ENCODE results near the gene PLSCR1. TPM values are rescaled to one million over a fixed set of nuclear protein-coding genes. Genes with fewer than 3 reads are reported as not detected.

The PLSCR1 gene
- total and polyA plus RNA-seq, 2 of the 4 experiments (the other 2 are of a cell fraction): 5.6 to 13.2 TPM

DNA sequence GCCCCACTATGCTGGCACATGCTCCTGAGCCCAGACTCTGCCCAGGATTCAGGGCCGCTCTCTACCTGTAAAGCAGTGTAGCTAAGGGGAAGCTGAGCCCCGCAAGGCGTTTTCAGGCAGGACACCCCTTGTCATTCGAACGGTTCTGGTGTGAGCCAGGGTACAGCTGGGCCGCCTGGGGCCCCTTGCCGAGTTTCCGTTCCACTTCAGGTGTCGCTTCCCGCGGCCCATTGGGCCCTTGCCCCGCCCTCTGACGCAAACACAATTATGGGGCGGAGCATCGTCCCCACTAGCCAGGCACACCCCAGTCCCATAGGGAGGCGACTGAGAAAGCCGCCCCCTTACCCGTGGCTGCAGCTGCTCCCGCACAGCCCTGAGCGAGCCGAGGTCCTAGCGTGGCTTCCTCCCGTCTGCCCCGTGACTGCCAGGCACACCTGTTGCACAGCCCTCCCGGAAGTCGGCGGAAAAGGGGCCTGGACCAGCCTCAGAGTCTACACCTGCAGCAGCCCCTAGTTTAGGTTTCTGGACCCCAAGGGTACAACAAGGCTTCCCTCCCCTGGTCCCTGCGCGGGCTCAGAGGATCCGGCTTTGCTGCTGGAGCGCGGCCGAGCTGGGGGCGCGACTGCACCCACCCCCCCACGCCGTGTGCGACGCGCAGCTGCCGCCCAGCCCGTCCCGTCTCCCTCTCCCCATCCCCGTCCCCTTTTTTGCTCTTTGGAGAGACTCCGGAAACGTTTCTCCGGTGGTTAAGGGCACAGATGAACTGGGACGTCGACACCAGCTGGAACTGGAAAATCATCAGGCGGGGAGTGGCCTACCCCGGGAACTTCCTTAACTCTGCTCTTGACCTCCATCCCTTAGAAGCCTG is 75.0 kb downstream of the PLSCR1 start, which contains the start of gene PLSCR2:
Gene PLSCR2, minus strand, starts transcription at position 412 of the 868 bp plus-strand sequence. CDS start 9,657 bp downstream, outside the sequence.
- in situ Hi-C loops (cut with MboI; ENCODE audit: low sequenced_read_pairs) (no loop called here), dilution Hi-C loops (cut with HindIII; ENCODE audit: low sequenced_read_pairs, unreplicated experiment) (no loop called here), intact Hi-C loops (cut with micrococcal nuclease) (loop anchor here (1.0 kb wide), 1 partner anchor 75 kb away; the partner anchor contains the start of gene PLSCR1)
- Histone ChIP-seq H3K27ac (ENCODE audit: insufficient read depth, low read length) (no peak within 1 kb of the TSS), H2BK15ac (ENCODE audit: low read depth, low read length) (no peak within 1 kb of the TSS; the same call in 2 of the 3 replicates), H2BK20ac (ENCODE audit: low read depth, low read length) (no peak within 1 kb of the TSS), H4K20me1 (ENCODE audit: insufficient read depth, low read length) (no peaks in the 10 kb centered on the region), H3K14ac (replicated peaks; ENCODE audit: low read depth, low read length) (no peak within 1 kb of the TSS), H3K9me1 (ENCODE audit: insufficient read depth, low read length) (no peaks in the 10 kb centered on the region), H3K27me3 (ENCODE audit: control insufficient read depth, insufficient read depth, low read length) (no peaks in the 10 kb centered on the region; the same call in 1 of the 2 replicates), H3K56ac (ENCODE audit: extremely low read depth, insufficient read depth, low read length) (no peak within 1 kb of the TSS), H3K79me1 (ENCODE audit: low read depth in 1 of 2, low read length in 2 of 2) (no peaks in the 10 kb centered on the region), H2BK120ac (ENCODE audit: low read depth, low read length) (no peak within 1 kb of the TSS), H2AFZ (replicated peaks; ENCODE audit: low read length, poor library complexity) (peak within 1 kb of the TSS; percentile 84), H3K4me1 (ENCODE audit: control insufficient read depth, insufficient read depth, low read length) (peaks cover 4% of the 10 kb centered on the region), H3K4me2 (ENCODE audit: low read depth, low read length) (peak within 1 kb of the TSS; percentile 37), H2AK9ac (replicated peaks; ENCODE audit: low read depth, low read length, poor library complexity) (peak within 1 kb of the TSS; percentile 57), H3K4ac (ENCODE audit: low read depth, low read length) (peak within 1 kb of the TSS; percentile 48), H2AK5ac (ENCODE audit: low read depth, low read length) (no peak within 1 kb of the TSS; the same call in 1 of the 2 replicates), H4K5ac (ENCODE audit: low read depth, low read length) (no peak within 1 kb of the TSS; the same call in 1 of the 2 replicates), H3K9me3 (ENCODE audit: control insufficient read depth, insufficient read depth, low read length) (no peaks in the 10 kb centered on the region), H3K23ac (ENCODE audit: low read depth, low read length) (no peak within 1 kb of the TSS), H3K36me3 (ENCODE audit: control insufficient read depth, insufficient read depth, low read length) (no peaks in the 10 kb centered on the region), H4K91ac (ENCODE audit: insufficient read depth, low read depth, low read length) (no peak within 1 kb of the TSS), H3K9ac (ENCODE audit: low read depth, low read length) (0 out of 2 replicates have a peak within 1 kb of the TSS, but pooled peaks have one; percentile 9), H2BK5ac (ENCODE audit: low read depth, low read length, poor library complexity, severe bottlenecking) (no peak within 1 kb of the TSS), H3K18ac (ENCODE audit: low read depth, low read length) (no peak within 1 kb of the TSS; the same call in 1 of the 2 replicates), H4K8ac (ENCODE audit: low read depth in 2 of 2, low read length in 2 of 2) (no peak within 1 kb of the TSS), H3K4me3 (ENCODE audit: insufficient read depth, low read depth, low read length) (peak within 1 kb of the TSS; percentile 32)
- WGBS, 2 experiments (ENCODE audit: extremely low coverage in 2 of 2, insufficient read length in 1 of 2): 38% methylated on average over 17 of the region's 51 CpGs; no CpG with 5 or more reads in 1 of the 2 experiments
- ChIA-PET CTCF (interaction anchor here (1.3 kb wide), 1 partner anchor 12 kb away, joined by 3 read pairs; no protein-coding TSS in a partner anchor), POLR2A (ENCODE audit: unreplicated experiment) (no interaction called here)
- ATAC-seq (ENCODE audit: low read depth) (no peak), DNase-seq (no peak)
- TF ChIP-seq RCOR1 (IDR thresholded peaks at IDR 0.05; ENCODE audit: insufficient replicate concordance, low read length) (no peak), BHLHE40 (IDR thresholded peaks at IDR 0.05; ENCODE audit: low read depth, low read length) (no peak), CEBPB (IDR thresholded peaks at IDR 0.05; ENCODE audit: low read depth, low read length) (no peak), RFX5 (IDR thresholded peaks at IDR 0.05; ENCODE audit: low read depth, low read length) (no peak), MAZ (IDR thresholded peaks at IDR 0.05; ENCODE audit: borderline replicate concordance, low read depth, low read length) (no peak), MXI1 (IDR thresholded peaks at IDR 0.05; ENCODE audit: borderline replicate concordance, low read depth, low read length) (no peak), NFE2L2 (IDR thresholded peaks at IDR 0.05; ENCODE audit: low read depth, low read length) (no peak), SMC3 (IDR thresholded peaks at IDR 0.05; ENCODE audit: low read depth, low read length) (no peak), FOS (IDR thresholded peaks at IDR 0.05; ENCODE audit: low read depth, low read length) (no peak), RAD21 (IDR thresholded peaks at IDR 0.05; ENCODE audit: low read length) (no peak), POLR2A (IDR thresholded peaks at IDR 0.05; ENCODE audit: low read depth, low read length) (no peak)
- TF ChIP-seq, protein P1, sequence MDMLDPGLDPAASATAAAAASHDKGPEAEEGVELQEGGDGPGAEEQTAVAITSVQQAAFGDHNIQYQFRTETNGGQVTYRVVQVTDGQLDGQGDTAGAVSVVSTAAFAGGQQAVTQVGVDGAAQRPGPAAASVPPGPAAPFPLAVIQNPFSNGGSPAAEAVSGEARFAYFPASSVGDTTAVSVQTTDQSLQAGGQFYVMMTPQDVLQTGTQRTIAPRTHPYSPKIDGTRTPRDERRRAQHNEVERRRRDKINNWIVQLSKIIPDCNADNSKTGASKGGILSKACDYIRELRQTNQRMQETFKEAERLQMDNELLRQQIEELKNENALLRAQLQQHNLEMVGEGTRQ (IDR thresholded peaks at IDR 0.05; ENCODE audit: low read depth, low read length): no peak
- TF ChIP-seq, protein P2, sequence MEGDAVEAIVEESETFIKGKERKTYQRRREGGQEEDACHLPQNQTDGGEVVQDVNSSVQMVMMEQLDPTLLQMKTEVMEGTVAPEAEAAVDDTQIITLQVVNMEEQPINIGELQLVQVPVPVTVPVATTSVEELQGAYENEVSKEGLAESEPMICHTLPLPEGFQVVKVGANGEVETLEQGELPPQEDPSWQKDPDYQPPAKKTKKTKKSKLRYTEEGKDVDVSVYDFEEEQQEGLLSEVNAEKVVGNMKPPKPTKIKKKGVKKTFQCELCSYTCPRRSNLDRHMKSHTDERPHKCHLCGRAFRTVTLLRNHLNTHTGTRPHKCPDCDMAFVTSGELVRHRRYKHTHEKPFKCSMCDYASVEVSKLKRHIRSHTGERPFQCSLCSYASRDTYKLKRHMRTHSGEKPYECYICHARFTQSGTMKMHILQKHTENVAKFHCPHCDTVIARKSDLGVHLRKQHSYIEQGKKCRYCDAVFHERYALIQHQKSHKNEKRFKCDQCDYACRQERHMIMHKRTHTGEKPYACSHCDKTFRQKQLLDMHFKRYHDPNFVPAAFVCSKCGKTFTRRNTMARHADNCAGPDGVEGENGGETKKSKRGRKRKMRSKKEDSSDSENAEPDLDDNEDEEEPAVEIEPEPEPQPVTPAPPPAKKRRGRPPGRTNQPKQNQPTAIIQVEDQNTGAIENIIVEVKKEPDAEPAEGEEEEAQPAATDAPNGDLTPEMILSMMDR (conservative IDR thresholded peaks at IDR 0.05; ENCODE audit: low read depth, low read length): no peak
- no TSS peak for BruUV-seq (replicated peaks)

All from IMR-90 (cell line).